ENCODE data around the gene SLC24A3. TPM values are rescaled to one million over a fixed set of nuclear protein-coding genes. Genes with fewer than 3 reads are reported as not detected.

The SLC24A3 gene
- total RNA-seq (2014; rRNA removed; shearing (Covaris generic)) = not detected in 2 replicates

DNA sequence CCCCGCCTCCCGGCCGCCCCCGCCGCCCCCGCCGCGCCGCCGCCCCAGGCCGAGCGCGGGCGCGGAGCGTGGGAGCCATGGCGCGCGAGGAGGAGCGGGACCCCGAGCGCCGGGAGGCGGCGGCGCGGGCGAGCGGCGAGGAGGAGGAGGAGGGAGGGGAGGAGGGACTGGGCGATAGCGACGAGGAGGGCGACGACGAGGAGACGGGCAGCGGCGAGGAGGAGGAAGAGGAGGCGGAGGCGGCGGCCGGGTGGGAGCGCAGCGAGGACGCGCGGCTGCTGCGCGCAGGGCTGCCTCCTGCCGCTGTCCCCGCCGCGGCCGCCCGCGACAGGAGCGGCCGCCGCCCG, at the start of gene SLC24A3:
Gene SLC24A3 (plus strand): TSS at position 174 of the 347 bp plus-strand sequence.
- Histone ChIP-seq H3K27me3 (replicated peaks) (peaks cover 39% of the 10 kb centered on the region), H3K4me3 (no peak within 1 kb of the TSS)
- no peak for DNase-seq (ENCODE audit: low read depth in 1 of 2, low spot score in 2 of 2)

DNA sequence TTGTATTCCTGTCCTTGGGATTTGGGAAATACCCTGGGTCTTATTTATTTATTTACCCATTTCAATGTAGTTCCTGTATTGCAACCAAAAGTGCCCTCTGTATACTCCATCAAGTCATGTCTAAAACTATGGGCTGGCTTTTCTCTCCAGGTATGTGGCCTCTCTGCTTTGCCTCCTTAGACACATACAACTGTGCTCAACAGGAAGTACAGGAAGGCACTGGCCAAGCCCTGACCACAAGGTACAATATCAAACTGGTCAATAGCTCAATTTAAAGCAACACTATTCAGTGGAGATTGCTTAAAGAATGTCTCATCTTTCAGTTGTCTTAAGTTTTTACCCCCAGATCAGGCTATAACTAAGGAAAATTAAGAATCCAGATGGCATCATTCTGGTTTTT, 42.3 kb upstream of the SLC24A3 start:
- Histone ChIP-seq H3K9me3 (replicated peaks) (no peaks in the 10 kb centered on the region), H3K36me3 (no peaks in the 10 kb centered on the region), H3K4me3 (no peak overlapping the region), H3K27ac (no peak overlapping the region), H3K4me1 (replicated peaks) (no peaks in the 10 kb centered on the region), H3K27me3 (replicated peaks) (no peaks in the 10 kb centered on the region)
- no peak for DNase-seq (ENCODE audit: low read depth in 1 of 2, low spot score in 2 of 2)

More for the DNA sequence above, at the start of gene SLC24A3:
- no peak within 1 kb of the TSS for H3K27ac ChIP-seq
- no peaks in the 10 kb centered on the region for H3K9me3 ChIP-seq (replicated peaks)
- no peaks in the 10 kb centered on the region for H3K36me3 ChIP-seq
- no peaks in the 10 kb centered on the region for H3K4me1 ChIP-seq (replicated peaks)

DNA sequence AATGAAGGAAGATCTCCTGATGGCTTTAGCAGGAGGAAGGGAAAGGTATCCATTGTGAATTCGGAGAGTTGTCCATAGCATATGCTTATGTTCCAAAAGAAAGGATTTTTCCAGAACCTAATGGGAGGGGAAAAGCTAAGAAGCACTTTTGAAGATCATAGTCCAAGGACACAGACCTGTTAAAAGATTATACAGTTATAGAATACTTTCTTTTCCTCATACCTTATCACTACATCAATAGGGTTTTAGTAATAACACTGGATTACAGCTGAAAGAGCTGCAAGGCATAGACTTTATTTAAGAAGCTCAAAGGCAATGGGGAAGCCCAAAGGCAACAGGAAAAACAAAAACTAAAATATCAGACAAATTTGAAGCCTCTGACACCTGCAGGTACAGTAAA, 39.8 kb upstream of the SLC24A3 start:
- Histone ChIP-seq H3K36me3 (no peaks in the 10 kb centered on the region), H3K27me3 (replicated peaks) (no peaks in the 10 kb centered on the region), H3K4me1 (replicated peaks) (no peaks in the 10 kb centered on the region), H3K4me3 (no peak overlapping the region), H3K9me3 (replicated peaks) (no peaks in the 10 kb centered on the region), H3K27ac (no peak overlapping the region)
- no peak for DNase-seq (ENCODE audit: low read depth in 1 of 2, low spot score in 2 of 2)

DNA sequence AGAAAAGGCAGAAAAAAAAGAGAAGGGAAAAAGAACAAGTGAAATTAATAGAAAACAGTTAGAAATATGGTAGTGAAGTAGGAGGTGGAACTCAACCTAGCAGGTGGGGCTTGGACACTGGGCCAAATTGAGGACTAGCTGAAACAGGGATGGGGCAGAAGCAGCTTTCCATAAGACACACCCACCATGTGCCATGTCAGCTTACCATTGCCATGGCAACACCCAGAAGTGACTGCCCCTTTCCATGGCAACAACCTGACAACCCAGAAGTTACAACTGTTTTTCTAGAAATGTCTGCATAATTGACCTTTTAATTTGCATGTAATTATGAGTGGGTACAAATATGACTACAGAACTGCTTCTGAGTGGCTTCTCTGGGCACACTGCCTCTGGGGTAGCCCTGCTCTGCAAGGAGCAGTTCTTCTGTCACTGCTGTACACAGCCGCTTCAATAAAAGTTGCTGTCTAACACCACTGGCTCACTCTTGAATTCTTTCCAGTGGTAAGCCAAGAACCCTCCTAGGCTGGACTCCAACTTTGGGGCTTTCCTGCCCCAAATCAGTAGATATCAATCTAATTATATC, 35.9 kb upstream of the SLC24A3 start:
- Histone ChIP-seq H3K9me3 (replicated peaks) (no peaks in the 10 kb centered on the region), H3K27me3 (replicated peaks) (no peaks in the 10 kb centered on the region), H3K4me3 (no peak overlapping the region), H3K4me1 (replicated peaks) (no peaks in the 10 kb centered on the region), H3K36me3 (no peaks in the 10 kb centered on the region), H3K27ac (no peak overlapping the region)
- no peak for DNase-seq (ENCODE audit: low read depth in 1 of 2, low spot score in 2 of 2)

DNA sequence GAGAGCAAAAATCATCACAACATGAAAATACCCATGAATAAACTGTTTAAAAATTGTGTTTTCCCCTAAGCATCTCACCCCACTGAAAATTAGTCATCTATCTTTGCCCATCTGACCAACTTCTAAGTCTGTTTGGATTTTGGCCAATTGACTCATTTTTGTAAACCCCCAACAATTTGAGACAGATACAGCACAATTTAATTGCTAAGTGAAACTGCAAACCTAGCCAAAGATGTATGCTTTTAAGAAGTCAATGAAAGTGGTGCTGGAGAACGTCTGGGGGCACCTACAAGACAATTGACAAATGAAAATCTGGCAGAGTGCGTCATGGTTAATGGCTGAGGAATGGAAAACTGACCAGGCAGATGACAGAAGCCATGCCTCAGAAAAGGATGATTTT, 30.9 kb upstream of the SLC24A3 start:
- no peaks in the 10 kb centered on the region for H3K9me3 ChIP-seq (replicated peaks)
- DNase-seq (ENCODE audit: low read depth in 1 of 2, low spot score in 2 of 2) = no peak
- no peaks in the 10 kb centered on the region for H3K27me3 ChIP-seq (replicated peaks)
- no peak overlapping the region for H3K27ac ChIP-seq
- no peaks in the 10 kb centered on the region for H3K4me1 ChIP-seq (replicated peaks)
- no peaks in the 10 kb centered on the region for H3K36me3 ChIP-seq
- H3K4me3 ChIP-seq = no peak overlapping the region

DNA sequence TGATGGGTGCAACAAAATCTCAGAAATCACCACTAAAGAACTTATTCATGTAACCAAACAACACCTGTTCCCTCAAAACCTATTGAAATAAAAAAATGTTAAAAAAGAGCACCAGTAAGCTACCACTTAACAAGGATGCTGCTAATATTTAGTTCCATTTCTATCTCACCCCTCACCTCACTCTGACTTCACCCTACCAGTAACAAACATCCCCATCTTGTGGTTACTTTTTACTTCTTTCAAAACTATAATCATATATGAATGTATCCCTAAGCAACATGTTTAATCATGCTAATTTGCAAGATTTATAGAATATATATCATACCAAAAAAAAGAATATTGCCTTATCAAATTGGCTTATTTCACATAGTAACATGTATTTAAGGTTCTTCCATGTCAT, 27.4 kb upstream of the SLC24A3 start:
- H3K27ac ChIP-seq = no peak overlapping the region
- H3K9me3 ChIP-seq (replicated peaks) = no peaks in the 10 kb centered on the region
- no peak overlapping the region for H3K4me3 ChIP-seq
- H3K36me3 ChIP-seq = no peaks in the 10 kb centered on the region
- no peak for DNase-seq (ENCODE audit: low read depth in 1 of 2, low spot score in 2 of 2)
- no peaks in the 10 kb centered on the region for H3K4me1 ChIP-seq (replicated peaks)
- H3K27me3 ChIP-seq (replicated peaks) = no peaks in the 10 kb centered on the region

DNA sequence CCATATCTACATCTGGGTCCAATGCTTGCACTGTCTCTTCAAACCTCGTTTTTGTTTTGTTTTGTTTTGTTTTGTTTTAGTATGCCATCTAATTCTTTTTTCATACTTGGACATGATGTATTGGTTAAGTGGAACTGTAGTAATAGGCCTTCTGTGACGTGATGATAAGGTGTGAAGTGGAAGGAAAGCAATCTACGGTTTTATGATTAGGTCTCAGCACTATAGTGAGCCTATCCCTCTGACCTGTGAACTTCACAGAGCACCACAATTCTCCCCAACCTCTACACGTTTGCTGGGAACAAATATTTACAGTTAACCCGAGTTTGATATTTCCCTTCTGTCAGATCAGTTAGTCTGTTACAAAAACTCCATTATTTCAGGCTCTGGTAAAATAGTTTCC, 19.1 kb upstream of the SLC24A3 start:
- DNase-seq (ENCODE audit: low read depth in 1 of 2, low spot score in 2 of 2) = no peak
- no peaks in the 10 kb centered on the region for H3K9me3 ChIP-seq (replicated peaks)

DNA sequence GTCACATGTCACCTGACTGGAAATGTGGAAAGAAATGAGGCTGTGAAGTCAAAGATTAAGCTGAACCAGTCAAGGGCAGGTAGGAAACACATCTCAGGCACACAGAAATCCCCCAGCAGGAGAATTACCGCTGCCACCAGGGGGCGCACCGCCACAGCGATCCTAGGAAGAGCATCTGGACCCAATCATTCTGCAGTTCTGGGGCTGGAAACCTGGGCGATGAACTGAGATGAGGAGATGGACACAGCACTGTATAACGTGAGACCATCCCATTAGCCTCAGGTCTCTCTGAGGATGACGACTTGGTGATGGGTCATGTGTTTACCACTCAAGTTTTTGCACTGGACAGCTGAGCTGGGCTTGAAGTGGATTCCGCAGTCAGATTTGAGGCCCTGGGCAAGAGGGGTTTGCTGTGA, 6.5 kb upstream of the SLC24A3 start:
- Histone ChIP-seq H3K4me1 (replicated peaks) (no peaks in the 10 kb centered on the region), H3K27ac (no peak overlapping the region), H3K36me3 (no peaks in the 10 kb centered on the region), H3K27me3 (replicated peaks) (peaks cover 15% of the 10 kb centered on the region), H3K4me3 (no peak overlapping the region), H3K9me3 (replicated peaks) (no peaks in the 10 kb centered on the region)
- DNase-seq (ENCODE audit: low read depth in 1 of 2, low spot score in 2 of 2) = peak; percentile 49 to 60

More for the DNA sequence above, 19.1 kb upstream of the SLC24A3 start:
- H3K27me3 ChIP-seq (replicated peaks) = no peaks in the 10 kb centered on the region
- H3K36me3 ChIP-seq = no peaks in the 10 kb centered on the region
- H3K4me1 ChIP-seq (replicated peaks) = no peaks in the 10 kb centered on the region
- no peak overlapping the region for H3K27ac ChIP-seq
- H3K4me3 ChIP-seq = no peak overlapping the region

DNA sequence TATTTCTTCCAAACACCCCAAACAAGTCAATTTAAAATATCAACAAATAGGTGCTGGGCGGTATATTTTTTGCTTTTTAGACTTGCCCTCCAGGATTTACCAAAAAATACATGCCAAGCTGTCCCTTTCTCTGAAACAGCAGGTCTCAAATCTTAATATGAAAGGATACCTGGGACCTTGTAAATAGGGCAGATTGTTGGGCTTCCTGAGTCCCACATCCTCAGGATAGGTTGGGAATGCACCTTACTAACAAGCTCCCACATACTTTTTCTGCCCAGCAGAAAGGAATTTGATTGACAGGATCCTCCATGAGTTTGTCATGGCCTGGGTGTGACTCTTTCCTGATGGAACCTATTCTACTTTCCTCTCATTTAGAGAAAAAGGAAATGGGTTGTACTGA, 4.9 kb upstream of the SLC24A3 start:
- no peaks in the 10 kb centered on the region for H3K36me3 ChIP-seq
- H3K9me3 ChIP-seq (replicated peaks) = no peaks in the 10 kb centered on the region

DNA sequence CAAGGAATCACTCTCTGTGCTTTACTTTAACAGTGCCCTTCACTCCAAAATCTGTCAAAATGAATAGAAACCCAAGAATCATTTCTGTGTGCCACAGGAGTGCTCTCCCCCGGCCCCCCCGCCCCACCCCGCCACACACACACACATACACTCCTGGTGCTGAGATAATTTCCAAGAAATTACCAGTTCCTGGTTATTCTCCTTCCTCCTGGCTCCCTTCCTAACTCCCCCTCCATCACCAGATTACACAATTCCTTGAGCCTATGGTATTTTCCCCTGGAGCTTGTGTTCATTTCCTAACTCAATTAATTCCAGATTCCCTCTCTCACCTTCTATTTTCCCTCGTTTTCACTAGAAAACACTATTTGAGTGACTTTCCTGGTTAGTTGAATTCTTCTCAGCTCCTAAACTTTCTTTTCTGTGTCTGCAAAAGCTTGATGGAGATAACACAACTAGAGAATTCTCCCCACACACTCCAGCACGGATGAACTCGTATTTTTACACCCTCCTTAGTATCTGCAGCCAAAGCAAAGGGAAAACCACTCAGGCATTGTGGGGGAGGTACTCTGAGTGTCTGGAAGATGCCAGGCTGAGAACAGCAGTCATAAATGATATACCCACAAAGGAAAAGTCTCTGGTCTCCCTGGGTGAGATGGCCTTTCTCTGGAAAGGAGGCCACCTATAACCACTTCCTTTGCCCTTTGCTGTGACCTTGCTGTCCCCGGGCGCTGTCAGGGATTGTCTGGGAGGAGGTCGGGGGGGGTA, 1.9 kb upstream of the SLC24A3 start:
- no peaks in the 10 kb centered on the region for H3K4me1 ChIP-seq (replicated peaks)
- H3K27me3 ChIP-seq (replicated peaks) = peaks cover 39% of the 10 kb centered on the region
- no peak for DNase-seq (ENCODE audit: low read depth in 1 of 2, low spot score in 2 of 2)
- no peak overlapping the region for H3K4me3 ChIP-seq
- H3K27ac ChIP-seq = no peak overlapping the region
- no peaks in the 10 kb centered on the region for H3K9me3 ChIP-seq (replicated peaks)
- no peaks in the 10 kb centered on the region for H3K36me3 ChIP-seq

More for the DNA sequence above, 4.9 kb upstream of the SLC24A3 start:
- no peak overlapping the region for H3K27ac ChIP-seq
- DNase-seq (ENCODE audit: low read depth in 1 of 2, low spot score in 2 of 2) = no peak
- H3K27me3 ChIP-seq (replicated peaks) = peaks cover 27% of the 10 kb centered on the region
- no peaks in the 10 kb centered on the region for H3K4me1 ChIP-seq (replicated peaks)
- no peak overlapping the region for H3K4me3 ChIP-seq

DNA sequence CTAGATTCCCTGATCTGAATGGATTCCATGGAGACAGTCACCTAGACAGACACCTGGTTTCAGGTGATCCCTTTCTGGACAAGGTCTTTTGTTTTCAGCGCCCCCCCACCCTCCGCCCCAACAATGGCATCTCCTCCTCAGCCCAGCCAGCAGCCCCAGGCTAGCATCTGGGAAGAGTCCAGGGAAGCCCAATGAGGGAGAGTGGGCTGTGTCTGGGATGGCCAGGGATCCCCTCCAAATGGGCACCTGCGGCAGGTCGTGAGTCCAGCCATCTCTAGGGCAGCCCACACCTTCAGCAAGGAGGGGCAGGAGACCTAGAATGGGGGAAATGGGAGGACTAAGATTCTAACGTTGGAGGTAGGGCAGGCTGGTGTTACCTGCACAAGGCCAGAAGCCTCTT, 1.2 kb upstream of the SLC24A3 start:
- Histone ChIP-seq H3K4me3 (no peak overlapping the region), H3K27ac (no peak overlapping the region), H3K9me3 (replicated peaks) (no peaks in the 10 kb centered on the region), H3K36me3 (no peaks in the 10 kb centered on the region), H3K27me3 (replicated peaks) (peaks cover 39% of the 10 kb centered on the region), H3K4me1 (replicated peaks) (no peaks in the 10 kb centered on the region)
- no peak for DNase-seq (ENCODE audit: low read depth in 1 of 2, low spot score in 2 of 2)

DNA sequence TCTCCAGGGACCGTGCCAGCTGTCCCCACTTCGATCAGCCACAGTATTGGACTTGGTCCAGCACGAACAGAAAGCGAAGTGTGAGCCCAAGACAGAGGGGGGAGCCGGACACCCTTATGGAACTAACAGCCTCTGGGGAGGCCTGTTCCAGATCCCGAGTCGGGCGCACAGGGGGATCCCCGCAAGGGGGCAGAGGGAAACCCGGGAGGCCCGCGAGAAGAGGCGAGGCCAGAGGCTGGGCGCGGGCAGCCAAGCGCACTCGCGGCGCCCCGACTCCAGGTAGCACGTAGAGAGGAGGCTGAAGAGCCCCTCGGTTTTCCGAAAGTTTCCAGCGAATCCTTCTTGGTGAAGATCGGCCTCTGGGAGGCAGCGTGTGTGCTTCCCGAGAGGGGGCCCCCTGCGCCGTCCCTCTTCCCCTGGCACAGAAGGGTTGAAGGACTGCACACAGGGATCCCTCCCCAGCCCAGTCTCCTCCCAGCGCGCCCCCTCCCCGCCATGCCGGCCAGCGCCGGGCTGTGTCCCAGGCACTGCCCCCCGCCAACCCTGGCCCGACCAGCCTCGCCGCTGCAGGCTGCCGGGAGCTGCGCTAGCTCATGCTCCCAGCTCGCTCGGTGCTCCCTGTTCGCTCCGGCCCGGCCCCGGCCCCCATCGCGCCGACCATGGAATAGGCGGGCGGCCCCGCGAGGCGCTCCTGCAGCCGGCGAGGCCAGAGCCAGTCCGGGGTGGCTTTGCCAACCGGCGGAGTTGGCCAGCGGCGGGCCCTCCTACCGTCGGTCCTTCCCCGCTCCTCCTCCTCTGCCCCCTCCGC, 577 bp upstream of the SLC24A3 start:
- Histone ChIP-seq H3K9me3 (replicated peaks) (no peaks in the 10 kb centered on the region), H3K4me3 (no peak overlapping the region), H3K36me3 (no peaks in the 10 kb centered on the region), H3K27ac (no peak overlapping the region), H3K27me3 (replicated peaks) (peaks cover 39% of the 10 kb centered on the region), H3K4me1 (replicated peaks) (no peaks in the 10 kb centered on the region)
- no peak for DNase-seq (ENCODE audit: low read depth in 1 of 2, low spot score in 2 of 2)

DNA sequence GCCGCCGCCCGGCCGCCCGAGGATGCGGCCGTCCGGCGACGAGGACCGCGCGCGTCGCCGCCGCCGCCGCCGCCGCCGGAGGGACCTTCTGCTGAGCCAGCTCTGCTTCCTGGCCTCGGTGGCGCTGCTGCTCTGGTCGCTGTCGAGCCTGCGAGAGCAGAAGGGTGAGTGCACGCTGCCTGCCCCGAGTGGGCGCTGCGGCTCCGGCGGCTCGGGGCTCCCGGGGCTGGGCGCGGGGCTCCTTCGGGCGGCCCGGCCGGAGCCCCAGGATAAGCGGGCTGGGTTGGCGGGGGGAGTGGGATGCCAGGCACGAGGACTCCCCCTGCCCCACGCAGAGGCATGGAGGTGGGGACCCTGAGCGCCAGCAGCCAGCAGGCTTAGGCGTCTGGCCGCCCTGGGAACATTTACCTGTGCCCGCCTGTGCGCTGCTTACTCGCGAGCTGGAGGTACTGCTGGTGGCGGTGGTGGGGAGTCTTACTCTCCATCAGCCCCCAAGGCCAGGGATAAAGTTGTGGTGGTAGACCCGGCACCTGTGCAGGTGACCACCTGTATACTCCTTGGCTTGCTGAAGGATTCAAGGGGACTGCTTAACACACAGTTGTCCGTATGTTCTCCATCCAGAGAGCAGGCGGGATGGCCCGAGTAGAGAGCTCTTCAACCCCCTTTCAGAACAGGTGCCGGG, 520 bp downstream of the SLC24A3 start:
- no peak for DNase-seq (ENCODE audit: low read depth in 1 of 2, low spot score in 2 of 2)
- Histone ChIP-seq H3K4me3 (no peak overlapping the region), H3K27me3 (replicated peaks) (peaks cover 43% of the 10 kb centered on the region)

More for the DNA sequence above, 520 bp downstream of the SLC24A3 start:
- Histone ChIP-seq H3K4me1 (replicated peaks) (no peaks in the 10 kb centered on the region), H3K9me3 (replicated peaks) (no peaks in the 10 kb centered on the region), H3K27ac (no peak overlapping the region), H3K36me3 (no peaks in the 10 kb centered on the region)

All from SJSA1 (cell line).